Measurements from ENCODE around the gene YPEL2.
"Not testable (repeated sequence)": the region's sequence is repeated elsewhere in the genome, so short reads cannot be mapped to it uniquely, and the experiment has no call there.

Gene YPEL2

GRCh38 chr17:59375857-59376256 lies 44.4 kb downstream of the YPEL2 start:
- no peak for DNase-seq (ENCODE audit: low read depth in 2 of 2)

GRCh38 chr17:59376506-59376905 lies 45.1 kb downstream of the YPEL2 start:
- no peak for DNase-seq (ENCODE audit: low read depth in 2 of 2)

- DNase-seq (ENCODE audit: low read depth in 2 of 2), result no peak
Measured at GRCh38 chr17:59377410-59377809, 46.0 kb downstream of the YPEL2 start.

- DNase-seq (ENCODE audit: low read depth in 2 of 2), result no peak
Measured at GRCh38 chr17:59378675-59379074, 47.2 kb downstream of the YPEL2 start.

GRCh38 chr17:59380474-59380873 lies 49.0 kb downstream of the YPEL2 start:
- DNase-seq (ENCODE audit: low read depth in 2 of 2), result no peak

- DNase-seq (ENCODE audit: low read depth in 2 of 2), result no peak
Measured at GRCh38 chr17:59381716-59382570, 50.5 kb downstream of the YPEL2 start.

- DNase-seq (ENCODE audit: low read depth in 2 of 2), result no peak
Measured at GRCh38 chr17:59383893-59384292, 52.4 kb downstream of the YPEL2 start.

- DNase-seq (ENCODE audit: low read depth in 2 of 2), result no peak
Measured at GRCh38 chr17:59387351-59388068, 56.1 kb downstream of the YPEL2 start.

GRCh38 chr17:59388069-59388556 lies 56.7 kb downstream of the YPEL2 start:
- no peak for DNase-seq (ENCODE audit: low read depth in 2 of 2)

GRCh38 chr17:59389066-59389465 lies 57.6 kb downstream of the YPEL2 start:
- no peak for DNase-seq (ENCODE audit: low read depth in 2 of 2)

- no peak for DNase-seq (ENCODE audit: low read depth in 2 of 2)
Measured at GRCh38 chr17:59391021-59391420, 59.6 kb downstream of the YPEL2 start.

- no peak for DNase-seq (ENCODE audit: low read depth in 2 of 2)
Measured at GRCh38 chr17:59392973-59393679, 61.7 kb downstream of the YPEL2 start.

GRCh38 chr17:59393742-59394410 lies 62.4 kb downstream of the YPEL2 start:
- not testable (repeated sequence) for DNase-seq (ENCODE audit: low read depth in 2 of 2)

GRCh38 chr17:59396134-59396826 lies 64.8 kb downstream of the YPEL2 start:
- DNase-seq (ENCODE audit: low read depth in 2 of 2), result no peak

GRCh38 chr17:59397316-59398073 lies 66.0 kb downstream of the YPEL2 start:
- no peak for DNase-seq (ENCODE audit: low read depth in 2 of 2)

GRCh38 chr17:59399914-59400313 lies 68.5 kb downstream of the YPEL2 start:
- no peak for DNase-seq (ENCODE audit: low read depth in 2 of 2)

- DNase-seq (ENCODE audit: low read depth in 2 of 2), result no peak
Measured at GRCh38 chr17:59400858-59401257, 69.4 kb downstream of the YPEL2 start.

GRCh38 chr17:59401274-59401673 lies 69.8 kb downstream of the YPEL2 start:
- no peak for DNase-seq (ENCODE audit: low read depth in 2 of 2)

GRCh38 chr17:59401725-59402124 lies 70.3 kb downstream of the YPEL2 start:
- no peak for DNase-seq (ENCODE audit: low read depth in 2 of 2)

- no peak for DNase-seq (ENCODE audit: low read depth in 2 of 2)
Measured at GRCh38 chr17:59402760-59403159, 71.3 kb downstream of the YPEL2 start.

All from activated CD4-positive, alpha-beta T cell treated with anti-CD3 and anti-CD28 coated beads for 24 hours (primary cell).